RCC 7860 (cell line): ENCODE results near the gene C6orf132.
"Not testable (repeated sequence)": the region's sequence is repeated elsewhere in the genome, so short reads cannot be mapped to it uniquely, and the experiment has no call there.

Experiments used
- DNase-seq: peaks from one replicate; pipeline ENCODE4 v3.0.0-alpha.2; 2015; ENCODE audit warnings: low spot score
- FAIRE-seq: peaks from 2 replicates; lab custom pipeline; 2012; peaks lifted over from hg19 to GRCh38; lab: Jason Lieb, UNC

Gene C6orf132

DNA sequence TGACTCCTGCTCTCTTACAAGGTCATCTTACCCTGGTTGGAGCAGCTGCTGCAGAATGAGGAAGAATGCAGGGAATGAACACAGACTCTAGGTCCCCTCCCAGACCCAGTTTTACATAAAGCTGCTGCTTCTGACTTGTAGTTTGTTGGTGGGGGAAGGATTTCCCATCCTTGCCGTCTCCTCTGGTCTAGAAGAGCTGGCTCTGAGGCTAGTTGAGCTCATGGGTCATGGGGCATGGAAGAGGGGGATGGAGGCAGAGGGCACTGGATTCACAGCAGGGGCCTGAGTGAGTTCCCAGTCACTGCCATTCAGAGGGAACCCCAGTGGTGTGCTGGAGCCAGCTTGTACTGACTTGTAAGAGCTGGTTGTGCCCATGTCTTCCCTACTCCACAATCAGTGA is 21.6 kb upstream of the C6orf132 start:
- FAIRE-seq, result no peak
- DNase-seq, result no peak

DNA sequence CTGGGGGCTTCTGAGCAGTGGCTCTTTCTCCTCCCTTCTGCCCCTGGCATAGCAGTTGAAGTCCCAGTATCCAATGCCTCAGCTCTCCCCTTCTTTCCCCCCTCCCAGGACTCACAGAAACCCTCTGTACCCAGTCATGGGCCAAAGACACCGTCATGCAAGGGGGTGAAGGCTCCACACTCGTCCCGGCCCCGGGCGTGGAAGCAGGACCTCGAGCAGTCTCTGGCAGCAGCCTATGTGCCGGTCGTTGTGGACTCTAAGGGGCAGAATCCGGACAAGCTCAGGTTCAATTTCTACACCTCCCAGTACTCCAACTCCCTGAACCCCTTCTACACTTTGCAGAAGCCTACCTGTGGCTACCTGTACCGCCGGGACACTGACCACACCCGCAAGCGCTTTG is 20.4 kb upstream of the C6orf132 start:
- no peak for FAIRE-seq
- DNase-seq, result no peak

- no peak for FAIRE-seq
- DNase-seq, result no peak
These were observed 20.0 kb upstream of the C6orf132 start for GRCh38 chr6:42162384-42162783.

- no peak for DNase-seq
- no peak for FAIRE-seq
These were observed 17.1 kb upstream of the C6orf132 start for GRCh38 chr6:42159431-42160024.

DNA sequence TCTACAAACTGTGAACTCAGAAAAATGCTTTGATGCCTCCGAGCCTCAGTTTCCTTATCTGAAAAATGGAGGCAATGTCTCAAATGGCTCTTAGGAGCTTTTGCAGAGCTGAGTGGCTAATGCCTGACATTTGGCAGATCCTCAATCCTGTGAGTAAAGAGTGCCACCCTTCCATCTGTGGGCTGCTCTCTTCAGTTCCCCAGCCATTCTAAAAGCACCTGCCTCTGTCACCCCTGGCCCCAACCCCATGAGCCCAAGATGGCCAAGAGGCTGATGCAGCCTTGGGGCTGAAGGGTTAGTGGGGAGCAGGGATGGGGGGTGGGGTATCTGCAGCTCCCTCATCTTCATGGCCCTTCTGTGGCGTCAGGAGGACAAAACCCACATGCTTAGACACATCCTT is 16.2 kb upstream of the C6orf132 start:
- DNase-seq, result no peak
- FAIRE-seq, result no peak

DNA sequence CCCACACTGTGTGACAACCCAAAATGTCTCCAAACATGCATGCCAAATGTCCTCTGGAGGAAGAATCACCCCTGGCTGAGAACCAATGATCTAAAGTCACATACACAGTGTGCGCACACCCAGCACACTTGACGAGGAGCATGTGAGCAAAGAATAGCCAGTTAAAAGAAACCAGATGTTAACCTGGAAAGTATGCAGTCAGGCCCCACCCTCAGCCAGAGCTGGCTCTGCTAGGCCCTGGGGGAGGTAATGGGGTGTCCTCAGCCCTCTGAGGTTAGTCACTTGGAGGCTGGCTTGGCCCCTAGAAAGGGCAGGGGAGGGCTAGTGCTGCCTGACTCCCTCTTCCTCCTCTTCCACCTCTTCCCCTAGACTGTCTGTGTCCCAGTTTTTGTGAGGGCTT is 15.6 kb upstream of the C6orf132 start:
- FAIRE-seq, result no peak

DNA sequence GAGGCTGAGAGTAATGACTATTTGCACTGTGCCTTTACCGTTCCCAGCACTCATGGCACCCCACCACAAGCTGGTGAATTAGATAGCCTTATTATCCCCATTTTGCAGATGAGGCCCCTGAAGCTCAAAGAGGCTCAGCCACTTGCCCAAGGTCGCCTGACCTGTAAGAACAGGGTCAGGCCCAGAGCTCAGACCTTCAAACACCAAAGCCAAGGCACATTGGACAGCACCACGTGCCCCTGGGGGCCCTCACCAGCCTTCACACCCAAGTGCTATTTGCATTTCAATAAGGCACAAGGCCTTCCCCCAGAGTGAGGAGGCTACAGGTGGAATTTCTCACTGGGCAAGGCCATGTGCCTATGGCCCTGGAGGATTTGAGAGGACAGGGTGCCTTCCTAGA is 14.2 kb upstream of the C6orf132 start:
- DNase-seq, result no peak
- FAIRE-seq, result no peak

More for the DNA sequence above, 15.6 kb upstream of the C6orf132 start:
- no peak for DNase-seq

- no peak for FAIRE-seq
These were observed 12.9 kb upstream of the C6orf132 start for GRCh38 chr6:42155293-42155692.

GRCh38 chr6:42154461-42155209 is 12.2 kb upstream of the C6orf132 start:
- FAIRE-seq (no peak), DNase-seq (no peak)

More at GRCh38 chr6:42155293-42155692, 12.9 kb upstream of the C6orf132 start:
- no peak for DNase-seq

DNA sequence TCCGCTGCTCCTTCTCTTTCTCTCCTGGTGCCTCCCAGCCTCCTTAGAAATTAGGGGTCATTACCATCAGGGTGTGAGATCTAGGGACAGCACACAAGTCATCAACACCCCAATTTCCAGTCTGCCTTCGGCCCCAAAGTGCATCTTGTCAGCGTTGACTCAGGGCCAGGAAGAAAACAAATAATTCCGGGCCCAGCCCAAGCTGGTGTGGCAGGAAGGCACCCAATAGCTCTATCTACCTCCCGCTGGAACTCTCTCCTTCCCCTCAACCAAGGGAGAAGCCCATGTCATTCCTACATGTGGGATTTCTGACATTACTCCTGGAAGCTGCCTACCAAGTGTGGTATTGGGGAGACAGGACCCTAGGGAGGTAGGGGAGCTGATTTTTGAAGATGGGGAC is 11.5 kb upstream of the C6orf132 start:
- no peak for DNase-seq
- no peak for FAIRE-seq

- not testable (repeated sequence) for DNase-seq, FAIRE-seq
These were observed 10.3 kb upstream of the C6orf132 start for GRCh38 chr6:42152528-42153213.

DNA sequence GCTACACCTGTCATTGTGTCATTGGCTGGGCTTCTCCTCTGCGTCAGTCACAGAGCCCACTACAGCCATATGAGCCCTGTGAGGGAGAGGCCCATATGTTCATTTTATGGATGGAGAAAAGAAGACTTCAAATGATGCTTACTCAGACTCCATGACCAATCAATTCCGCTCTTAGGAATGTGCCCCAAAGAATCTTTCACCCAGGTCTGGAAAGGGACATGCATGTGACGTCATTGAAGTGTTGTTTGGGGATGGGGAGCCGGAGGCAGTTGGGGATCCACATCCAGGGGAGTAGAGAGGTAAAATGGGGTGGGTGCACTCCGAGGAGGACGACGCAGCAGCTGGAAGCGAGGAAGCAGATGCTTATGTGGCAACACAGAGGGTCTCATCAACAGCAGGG is 9.6 kb upstream of the C6orf132 start:
- DNase-seq (no peak), FAIRE-seq (no peak)

- no peak for DNase-seq
- FAIRE-seq, result no peak
These were observed 7.8 kb upstream of the C6orf132 start for GRCh38 chr6:42150254-42150653.

- DNase-seq, result no peak
- no peak for FAIRE-seq
These were observed 5.6 kb upstream of the C6orf132 start for GRCh38 chr6:42148058-42148457.

DNA sequence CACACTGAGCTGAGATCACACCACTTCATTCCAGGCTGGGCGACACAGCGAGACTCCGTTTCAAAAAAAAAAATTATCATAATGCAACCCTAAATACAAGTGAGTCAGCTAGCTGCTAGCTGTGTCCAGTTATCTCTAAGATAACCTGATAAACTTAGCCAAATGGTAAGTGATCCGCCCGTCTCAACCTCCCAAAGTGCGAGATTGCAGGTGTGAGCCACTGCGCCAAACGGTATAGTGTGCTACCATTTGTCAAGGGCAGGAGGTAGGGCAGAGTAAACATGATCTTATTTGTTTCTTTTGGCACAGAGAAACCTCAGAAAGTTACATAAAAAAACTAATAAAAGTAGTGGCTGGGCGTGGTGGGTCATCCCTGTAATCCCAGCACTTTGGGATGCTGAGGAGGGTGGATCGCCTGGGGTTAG is 4.7 kb upstream of the C6orf132 start:
- FAIRE-seq, result no peak
- no peak for DNase-seq

DNA sequence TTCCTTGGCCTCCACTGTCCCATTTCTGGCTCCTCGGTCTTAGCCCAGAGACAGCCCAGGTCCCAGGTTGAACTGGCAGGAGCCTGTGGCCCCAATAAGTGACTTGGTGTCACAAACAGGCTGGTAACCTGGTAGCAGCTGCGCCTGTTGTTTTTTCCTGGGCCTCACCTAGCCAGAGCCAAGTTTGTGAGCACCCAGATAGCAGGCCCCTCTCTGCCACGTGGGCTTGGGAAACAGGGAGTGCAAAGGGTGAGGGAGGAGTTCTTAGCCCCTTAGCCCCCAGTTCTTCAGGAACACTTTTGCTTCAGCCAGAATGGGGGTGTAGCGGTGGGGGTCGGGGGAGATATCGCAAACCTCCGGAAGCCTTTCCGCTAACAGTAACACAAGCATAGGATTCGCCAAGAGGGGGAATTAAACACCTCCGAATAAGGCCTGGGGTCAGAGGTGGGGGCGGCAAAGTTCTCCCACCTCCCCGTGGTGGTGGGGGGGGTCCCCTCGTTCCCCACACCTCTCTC is 760 bp downstream of the C6orf132 start:
- DNase-seq (no peak), FAIRE-seq (no peak)

- no peak for FAIRE-seq
- DNase-seq, result no peak
These were observed 1.4 kb downstream of the C6orf132 start for GRCh38 chr6:42140756-42141602.

DNA sequence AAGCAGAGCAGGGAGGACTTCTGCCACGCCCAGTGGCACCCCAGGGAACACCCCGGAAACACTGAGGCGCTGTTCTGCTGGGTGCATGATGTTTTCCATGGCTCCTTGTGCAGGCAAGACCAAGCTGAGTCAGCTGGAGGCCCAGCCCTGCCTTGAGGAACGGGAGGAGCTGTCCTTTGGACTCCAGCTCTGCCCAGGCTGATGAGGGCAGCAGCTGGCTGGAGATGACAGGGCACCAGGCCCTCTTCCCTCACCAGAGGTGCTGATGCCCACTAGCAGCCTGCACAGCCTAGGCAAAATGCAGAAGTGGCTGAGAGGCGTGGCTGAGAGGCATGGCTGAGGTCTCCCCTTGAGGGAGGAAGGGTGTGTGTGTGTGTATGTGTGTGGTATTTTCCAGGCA is 2.4 kb downstream of the C6orf132 start:
- DNase-seq (no peak), FAIRE-seq (no peak)

DNA sequence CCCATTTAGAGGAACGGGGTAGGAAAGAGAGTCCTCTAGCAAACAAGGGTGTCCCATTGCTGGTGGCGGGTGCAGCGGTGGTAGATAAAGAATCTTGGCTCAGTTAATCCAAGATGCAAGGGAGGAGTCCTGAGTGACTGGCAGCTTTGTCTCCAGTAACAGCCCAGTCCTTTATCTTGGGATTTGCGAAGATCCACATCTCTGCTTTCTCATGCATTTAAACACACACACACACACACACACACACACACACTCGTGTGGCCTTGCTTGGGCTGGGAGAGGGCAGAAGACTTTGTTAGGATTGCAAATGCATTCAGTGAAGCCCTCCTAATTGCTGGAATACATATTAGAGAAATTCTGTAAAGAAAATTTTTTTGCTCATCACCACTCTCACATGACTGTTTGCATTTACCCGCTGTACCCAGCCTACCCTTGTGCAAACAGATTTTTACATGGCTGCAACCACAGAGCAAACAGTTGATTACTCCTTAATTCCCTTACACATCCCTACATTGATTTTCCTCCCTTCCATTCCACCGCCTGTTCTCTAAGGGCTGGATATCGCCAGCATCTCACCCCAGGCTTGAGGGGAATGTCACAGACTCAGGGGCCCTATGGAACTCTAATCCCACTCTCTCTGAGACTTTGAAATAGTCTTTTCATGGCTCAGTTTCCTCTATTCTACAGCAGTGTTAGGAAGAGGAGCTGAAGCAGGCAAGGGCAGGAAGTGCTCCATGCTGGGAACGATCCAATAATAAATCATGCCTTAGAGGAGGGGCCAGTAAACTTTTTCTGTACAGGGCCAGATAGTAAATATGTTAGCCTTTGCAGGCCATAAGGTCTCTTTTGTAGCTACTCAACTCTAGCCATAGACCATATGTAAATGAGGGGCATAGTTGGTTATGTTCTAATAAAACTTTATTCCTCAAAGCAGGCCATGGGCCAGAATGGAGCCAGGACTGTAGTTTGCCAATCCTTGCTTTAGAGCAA is 3.5 kb downstream of the C6orf132 start:
- no peak for FAIRE-seq
- DNase-seq, result no peak

GRCh38 chr6:42138190-42138589 is 4.2 kb downstream of the C6orf132 start:
- DNase-seq (no peak), FAIRE-seq (no peak)
